PC-3 (cell line): ENCODE data around the gene IRF9. TPM values are rescaled to one million over a fixed set of nuclear protein-coding genes. Genes with fewer than 3 reads are reported as not detected.

ENCODE experiments used
- ATAC-seq: fragments of 200-7000 bp; cut with Tn5 transposase; 2 replicates; pipeline ENCODE4 v1.9.1; 2020; ENCODE audit warnings: mild to moderate bottlenecking, moderate library complexity
- BruUV-seq: library from RNA; stranded (reverse); fragments of 400-500 nt; replicated peaks from 2 replicates; lab custom pipeline; 2021; lab: Mats Ljungman, UMichigan
- CTCF ChIA-PET: fragments of 300-600 bp; sonication (Branson Sonifier 250); formaldehyde crosslinking; loops from one replicate; lab custom pipeline; 2022; ENCODE audit warnings: antibody characterized with exemption; lab: Charles Lee
- POLR2A ChIA-PET: fragments of 300-600 bp; sonication (Branson Sonifier 250); formaldehyde crosslinking; loops from one replicate; lab custom pipeline; 2022; ENCODE audit warnings: antibody characterized with exemption; ENCODE audit not compliant: unreplicated experiment; lab: Charles Lee
- DNase-seq: peaks from one replicate; pipeline ENCODE4 v3.0.0-alpha.2; 2015
- H2AFZ ChIP-seq: fragments of 300-600 bp; sonication (generic); 2 replicates; pipeline ENCODE4 v1.6.0; 2016; ENCODE audit warnings: antibody characterized with exemption, low read length
- H3F3A ChIP-seq: fragments of 300-600 bp; sonication (generic); one replicate; pipeline ENCODE4 v1.6.0; 2017; ENCODE audit warnings: antibody characterized with exemption, low read length, control low read depth, mild to moderate bottlenecking; ENCODE audit not compliant: unreplicated experiment
- H3K27ac ChIP-seq: fragments of 300-600 bp; sonication (generic); 2 replicates; pipeline ENCODE4 v1.5.1; 2016; ENCODE audit warnings: mild to moderate bottlenecking, low read length
- H3K27me3 ChIP-seq: fragments of 300-600 bp; sonication (generic); 2 replicates; pipeline ENCODE4 v1.6.1; 2016; ENCODE audit warnings: low read length, mixed read lengths
- H3K36me3 ChIP-seq: fragments of 300-600 bp; sonication (generic); 2 replicates; pipeline ENCODE4 v1.6.1; 2016; ENCODE audit warnings: low read depth, mixed run types, low read length, mixed read lengths
- H3K4me1 ChIP-seq: fragments of 300-600 bp; sonication (generic); 2 replicates; pipeline ENCODE4 v1.5.1; 2016; ENCODE audit warnings: low read length; ENCODE audit not compliant: insufficient read depth
- H3K4me2 ChIP-seq: fragments of 300-600 bp; sonication (generic); 2 replicates; pipeline ENCODE4 v1.6.0; 2016; ENCODE audit warnings: low read length
- H3K4me3 ChIP-seq: fragments of 300-600 bp; sonication (generic); 2 replicates; pipeline ENCODE4 v1.5.1; 2016; ENCODE audit warnings: mild to moderate bottlenecking, low read length, mixed read lengths
- H3K79me2 ChIP-seq: fragments of 300-600 bp; sonication (generic); 2 replicates; pipeline ENCODE4 v1.6.1; 2017; ENCODE audit warnings: low read length, mixed read lengths
- H3K9ac ChIP-seq: fragments of 300-600 bp; sonication (generic); 2 replicates; pipeline ENCODE4 v1.6.0; 2016; ENCODE audit warnings: mild to moderate bottlenecking, low read length
- H3K9me2 ChIP-seq: fragments of 300-600 bp; sonication (generic); replicated peaks from 2 replicates; pipeline ENCODE4 v1.6.1; 2016; ENCODE audit warnings: mixed run types, low read length, mixed read lengths
- H3K9me3 ChIP-seq: fragments of 300-600 bp; sonication (generic); 2 replicates; pipeline ENCODE4 v1.6.1; 2016; ENCODE audit warnings: low read length, mixed read lengths
- H4K20me1 ChIP-seq: fragments of 300-600 bp; sonication (generic); 2 replicates; pipeline ENCODE4 v1.6.1; 2016; ENCODE audit warnings: low read length, mixed read lengths
- CTCF ChIP-seq: fragments of 300-600 bp; sonication (generic); conservative IDR thresholded peaks from 2 replicates; pipeline ENCODE4 v1.5.1; 2017; ENCODE audit warnings: antibody characterized with exemption, low read depth, mild to moderate bottlenecking, low read length
- EZH2 ChIP-seq: fragments of 300-600 bp; sonication (generic); IDR thresholded peaks from one replicate; pipeline ENCODE4 v1.6.1; 2017; ENCODE audit warnings: antibody characterized with exemption, mild to moderate bottlenecking, low read length; ENCODE audit not compliant: unreplicated experiment
- EZH2phosphoT487 ChIP-seq: fragments of 300-600 bp; sonication (generic); IDR thresholded peaks from 2 replicates; pipeline ENCODE4 v1.6.1; 2018; ENCODE audit warnings: mild to moderate bottlenecking, antibody characterized with exemption, low read length, borderline replicate concordance
- intact Hi-C: fragments of 100-400 bp; cut with micrococcal nuclease; formaldehyde crosslinking; loops from 2 replicates; pipeline ENCODE4 v1.9.0; 2023
- total RNA-seq: library from RNA; depleted of rRNA; stranded (reverse); fragments of >200 nt; gene quantifications from 2 replicates; pipeline ENCODE4 v1.2.3, GENCODE V29; 2014

The IRF9 gene
- total RNA-seq, 1 experiment from 2014 or later: 10.5 TPM

- Histone ChIP-seq H3K27me3 (no peaks in the 10 kb centered on the region), H3K9ac (peak overlapping the region; percentile 75; the same call in 1 of the 2 replicates), H3K4me1 (peaks cover 26% of the 10 kb centered on the region), H2AFZ (no peak overlapping the region), H3K4me3 (peak overlapping the region; percentile 91), H3K4me2 (peak overlapping the region; percentile 92), H4K20me1 (no peaks in the 10 kb centered on the region), H3K79me2 (peaks cover 40% of the 10 kb centered on the region), H3K9me3 (no peaks in the 10 kb centered on the region), H3K9me2 (no peaks in the 10 kb centered on the region), H3F3A (no peaks in the 10 kb centered on the region), H3K27ac (no peak overlapping the region), H3K36me3 (peaks cover 19% of the 10 kb centered on the region; the same call in 1 of the 2 replicates)
- intact Hi-C loops: no loop called here
- TF ChIP-seq CTCF: no peak; the same call in 1 of the 2 replicates
- peak; percentile 35 for DNase-seq
- TSS peak; percentile 9 for BruUV-seq
- ChIA-PET CTCF (no interaction called here), POLR2A (interaction anchor here (0.6 kb wide), 1 partner anchor 10 kb away, joined by 4 read pairs; no protein-coding TSS in a partner anchor)
- ATAC-seq: no peak
Measured at GRCh38 chr14:24139272-24139934, 21.7 kb upstream of the IRF9 start.

- ChIA-PET POLR2A (interaction anchor here (0.5 to 1.3 kb wide), 5 partner anchors 20 to 820 kb away, joined by 3 to 7 read pairs (median 5); partner anchors contain the start of genes DCAF11, IRF9, NRL and PABPN1), CTCF (interaction anchor here (1.2 kb wide), 1 partner anchor 33 kb away, joined by 4 read pairs; no protein-coding TSS in a partner anchor)
- peaks cover 19% of the 10 kb centered on the region; the same call in 1 of the 2 replicates for H3K36me3 ChIP-seq
- BruUV-seq: TSS peak; percentile 65
- peaks cover 58% of the 10 kb centered on the region for H3K79me2 ChIP-seq
- H3K27ac ChIP-seq: peak within 1 kb of the TSS; percentile 33
- H3K9ac ChIP-seq: peak within 1 kb of the TSS; percentile 75
- intact Hi-C loops: loop anchor here (1.0 to 2.0 kb wide), 2 partner anchors 27 to 46 kb away; partner anchors contain the start of genes DCAF11, NRL and PCK2
- no peaks in the 10 kb centered on the region for H3K27me3 ChIP-seq
- H3F3A ChIP-seq: no peaks in the 10 kb centered on the region
- peak within 1 kb of the TSS; percentile 91 for H3K4me3 ChIP-seq
- DNase-seq: peak; percentile 99
- H3K9me3 ChIP-seq: no peaks in the 10 kb centered on the region
- peak; percentile 85 for ATAC-seq
- H4K20me1 ChIP-seq: no peaks in the 10 kb centered on the region
- TF ChIP-seq CTCF: no peak
- no peak for TF ChIP-seq EZH2
- TF ChIP-seq EZH2phosphoT487: no peak
- H2AFZ ChIP-seq: peak within 1 kb of the TSS; percentile 73
- peaks cover 30% of the 10 kb centered on the region for H3K4me1 ChIP-seq
- H3K4me2 ChIP-seq: peak within 1 kb of the TSS; percentile 92
- H3K9me2 ChIP-seq: no peaks in the 10 kb centered on the region
Measured at GRCh38 chr14:24141097-24141880, 19.8 kb upstream of the IRF9 start, which contains the start of gene EMC9. EMC9 (minus strand) TSS chr14:24141591; CDS start chr14:24141304, 287 bp downstream.
